ACC112 (cell line): ENCODE measurements around the gene AGAP1.

Experiments used
- H2AFZ ChIP-seq: fragments of 200-600 bp; sonication (generic); one replicate; pipeline ENCODE4 v1.6.0; 2017; ENCODE audit warnings: antibody characterized with exemption, low read length; ENCODE audit not compliant: unreplicated experiment
- H3K27ac ChIP-seq: fragments of 200-600 bp; sonication (generic); 2 replicates; pipeline ENCODE4 v1.5.1; 2014; ENCODE audit warnings: low read depth, mild to moderate bottlenecking, antibody characterized with exemption, low read length, moderate library complexity
- H3K27me3 ChIP-seq: fragments of 200-600 bp; sonication (generic); 2 replicates; pipeline ENCODE4 v1.6.1; 2014; ENCODE audit warnings: mild to moderate bottlenecking, antibody characterized with exemption, low read length, moderate library complexity, mixed read lengths; ENCODE audit not compliant: insufficient read depth
- H3K36me3 ChIP-seq: fragments of 200-600 bp; sonication (generic); 2 replicates; pipeline ENCODE4 v1.6.1; 2016; ENCODE audit warnings: mild to moderate bottlenecking, antibody characterized with exemption, low read length, moderate library complexity, mixed read lengths; ENCODE audit not compliant: insufficient read depth
- H3K4me1 ChIP-seq: fragments of 200-600 bp; sonication (generic); one replicate; pipeline ENCODE4 v1.6.1; 2016; ENCODE audit warnings: low read length, mixed read lengths; ENCODE audit not compliant: insufficient read depth, unreplicated experiment, control insufficient read depth
- H3K4me3 ChIP-seq: fragments of 200-600 bp; sonication (generic); 2 replicates; pipeline ENCODE4 v1.5.1; 2014; ENCODE audit warnings: mild to moderate bottlenecking, low read depth, low read length
- H3K79me2 ChIP-seq: fragments of 200-600 bp; sonication (generic); one replicate; pipeline ENCODE4 v1.6.0; 2016; ENCODE audit warnings: low read length; ENCODE audit not compliant: control insufficient read depth, unreplicated experiment, insufficient read depth

Gene AGAP1

DNA sequence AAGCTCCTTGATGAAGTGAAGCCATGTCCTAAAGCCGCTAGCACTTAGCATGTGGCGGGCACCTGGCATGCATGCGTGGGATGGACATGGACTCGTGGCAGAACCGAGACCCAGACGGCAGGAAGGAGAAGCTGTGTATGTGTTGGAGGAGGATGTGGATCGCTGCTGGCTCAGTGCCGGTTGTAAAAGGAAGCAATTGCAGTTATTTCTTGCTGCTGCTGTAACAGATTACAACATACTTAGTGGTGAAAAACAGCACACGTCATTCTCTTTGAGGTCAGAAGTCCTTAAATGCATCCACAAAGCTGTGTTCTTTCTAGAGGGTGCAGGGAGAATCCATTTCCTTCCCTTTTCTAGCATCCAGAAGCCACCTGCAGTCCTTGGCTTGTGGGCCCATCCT is 74.6 kb downstream of the AGAP1 start:
- Histone ChIP-seq H3K36me3 (no peaks in the 10 kb centered on the region; the same call in 1 of the 2 replicates), H3K79me2 (peaks cover 37% of the 10 kb centered on the region), H2AFZ (no peak overlapping the region), H3K27ac (no peak overlapping the region), H3K4me3 (no peak overlapping the region), H3K27me3 (no peaks in the 10 kb centered on the region), H3K4me1 (peaks cover 5% of the 10 kb centered on the region)

DNA sequence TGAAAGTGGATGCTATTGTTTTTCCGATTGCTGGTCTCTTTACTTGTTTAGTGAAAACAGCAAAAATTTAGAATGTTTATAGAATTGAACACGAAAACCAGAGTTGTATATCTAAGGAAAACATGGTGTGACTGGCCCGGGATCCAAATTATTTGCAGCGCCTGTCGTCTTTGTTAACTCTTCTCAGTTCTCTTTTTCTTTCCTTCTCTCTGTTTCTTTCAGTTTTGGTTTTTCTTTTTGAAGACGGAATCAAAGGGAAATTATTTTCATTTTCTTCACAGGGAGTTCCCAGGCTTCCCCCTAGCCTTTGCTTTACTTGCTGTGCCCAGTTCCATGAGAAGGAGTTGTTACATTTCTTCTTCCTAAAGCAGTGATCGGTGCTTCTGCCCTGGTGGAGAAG is 76.0 kb downstream of the AGAP1 start:
- H3K27me3 ChIP-seq: no peaks in the 10 kb centered on the region
- H3K36me3 ChIP-seq: no peaks in the 10 kb centered on the region; the same call in 1 of the 2 replicates
- H3K79me2 ChIP-seq: peaks cover 34% of the 10 kb centered on the region
- H3K4me1 ChIP-seq: peaks cover 5% of the 10 kb centered on the region
- no peak overlapping the region for H2AFZ ChIP-seq
- no peak overlapping the region for H3K4me3 ChIP-seq
- no peak overlapping the region for H3K27ac ChIP-seq

DNA sequence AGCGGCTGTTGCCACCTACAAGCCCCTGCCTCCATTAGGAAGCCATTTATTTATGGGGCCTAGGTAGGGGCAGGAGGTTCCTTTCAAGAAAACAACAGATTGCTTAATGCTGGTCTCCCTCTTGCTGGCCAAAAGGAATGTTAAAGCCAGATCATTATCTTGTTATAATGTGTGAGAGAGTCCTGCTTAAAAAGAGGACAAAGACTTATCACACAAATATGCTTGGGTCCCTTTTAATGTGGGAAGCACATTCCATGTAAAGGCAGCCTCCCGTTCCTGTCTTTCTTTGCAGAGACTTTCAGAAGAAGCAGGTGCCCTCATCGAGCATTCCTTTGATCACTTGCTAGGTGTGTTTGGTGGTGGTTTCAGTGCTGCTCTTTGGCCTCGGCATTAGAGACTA is 76.4 kb downstream of the AGAP1 start:
- H3K79me2 ChIP-seq: peaks cover 30% of the 10 kb centered on the region
- no peaks in the 10 kb centered on the region; the same call in 1 of the 2 replicates for H3K36me3 ChIP-seq

DNA sequence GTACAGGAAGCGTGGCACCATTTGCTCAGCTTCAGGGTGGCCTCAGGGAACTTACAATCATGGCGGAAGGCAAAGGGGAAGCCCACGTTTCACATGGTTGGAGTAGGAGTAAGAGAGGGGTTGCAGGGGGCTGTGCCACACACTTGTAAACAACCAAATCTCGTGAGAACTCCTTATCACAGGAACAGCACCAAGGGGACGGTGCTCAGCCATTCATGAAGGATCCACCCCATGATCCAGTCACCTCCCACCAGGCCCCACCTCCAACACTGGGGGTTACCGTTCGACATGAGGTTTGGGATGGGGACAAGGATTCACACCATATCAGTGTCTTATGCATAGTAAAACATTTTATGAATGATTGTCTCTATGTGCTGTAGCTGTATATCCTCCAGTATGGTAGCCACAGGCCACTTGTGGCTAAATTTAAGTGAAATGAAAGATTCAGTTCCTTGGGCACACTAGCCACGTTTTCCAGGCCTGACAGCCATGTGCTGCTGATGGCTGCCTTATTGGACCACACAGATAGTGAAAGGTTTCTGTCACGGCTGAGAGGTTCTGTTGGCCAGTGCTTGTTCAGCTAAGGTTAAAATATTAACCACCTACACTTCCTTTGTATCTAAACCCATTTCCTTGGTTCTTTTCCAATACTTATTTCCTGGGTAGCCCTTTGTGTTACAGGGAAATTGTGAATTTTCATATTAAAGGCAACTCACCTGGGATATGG is 77.3 kb downstream of the AGAP1 start:
- Histone ChIP-seq H3K36me3 (no peaks in the 10 kb centered on the region; the same call in 1 of the 2 replicates), H3K4me1 (peaks cover 5% of the 10 kb centered on the region), H2AFZ (no peak overlapping the region), H3K27ac (no peak overlapping the region), H3K79me2 (peaks cover 32% of the 10 kb centered on the region), H3K27me3 (no peaks in the 10 kb centered on the region), H3K4me3 (no peak overlapping the region)

More for the DNA sequence above, 76.4 kb downstream of the AGAP1 start:
- no peak overlapping the region for H2AFZ ChIP-seq
- H3K4me1 ChIP-seq: peaks cover 5% of the 10 kb centered on the region
- H3K27ac ChIP-seq: no peak overlapping the region
- no peaks in the 10 kb centered on the region for H3K27me3 ChIP-seq
- no peak overlapping the region for H3K4me3 ChIP-seq

DNA sequence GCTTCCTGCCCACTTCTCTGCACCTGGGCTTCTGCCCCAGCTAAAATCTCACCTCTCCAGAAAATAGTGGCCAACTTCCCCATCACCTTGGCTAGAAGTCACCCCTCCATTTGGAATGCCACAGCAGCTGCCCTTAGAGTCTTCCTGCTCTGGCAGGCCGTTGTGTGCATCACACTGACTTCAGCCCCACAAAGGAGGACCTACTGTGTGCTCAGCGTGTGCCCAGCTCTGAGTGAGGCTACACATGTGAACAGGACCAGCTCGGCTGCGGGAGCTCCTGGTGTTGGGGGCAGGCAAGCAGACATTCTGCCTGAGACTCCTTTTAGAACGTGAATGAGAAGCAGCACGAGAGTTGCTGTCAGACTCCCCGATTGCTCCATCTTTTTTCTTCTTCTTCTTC is 78.7 kb downstream of the AGAP1 start:
- Histone ChIP-seq H3K4me3 (no peak overlapping the region), H3K79me2 (peaks cover 38% of the 10 kb centered on the region), H3K27ac (no peak overlapping the region), H3K4me1 (peaks cover 5% of the 10 kb centered on the region), H3K27me3 (no peaks in the 10 kb centered on the region), H3K36me3 (no peaks in the 10 kb centered on the region; the same call in 1 of the 2 replicates), H2AFZ (no peak overlapping the region)

DNA sequence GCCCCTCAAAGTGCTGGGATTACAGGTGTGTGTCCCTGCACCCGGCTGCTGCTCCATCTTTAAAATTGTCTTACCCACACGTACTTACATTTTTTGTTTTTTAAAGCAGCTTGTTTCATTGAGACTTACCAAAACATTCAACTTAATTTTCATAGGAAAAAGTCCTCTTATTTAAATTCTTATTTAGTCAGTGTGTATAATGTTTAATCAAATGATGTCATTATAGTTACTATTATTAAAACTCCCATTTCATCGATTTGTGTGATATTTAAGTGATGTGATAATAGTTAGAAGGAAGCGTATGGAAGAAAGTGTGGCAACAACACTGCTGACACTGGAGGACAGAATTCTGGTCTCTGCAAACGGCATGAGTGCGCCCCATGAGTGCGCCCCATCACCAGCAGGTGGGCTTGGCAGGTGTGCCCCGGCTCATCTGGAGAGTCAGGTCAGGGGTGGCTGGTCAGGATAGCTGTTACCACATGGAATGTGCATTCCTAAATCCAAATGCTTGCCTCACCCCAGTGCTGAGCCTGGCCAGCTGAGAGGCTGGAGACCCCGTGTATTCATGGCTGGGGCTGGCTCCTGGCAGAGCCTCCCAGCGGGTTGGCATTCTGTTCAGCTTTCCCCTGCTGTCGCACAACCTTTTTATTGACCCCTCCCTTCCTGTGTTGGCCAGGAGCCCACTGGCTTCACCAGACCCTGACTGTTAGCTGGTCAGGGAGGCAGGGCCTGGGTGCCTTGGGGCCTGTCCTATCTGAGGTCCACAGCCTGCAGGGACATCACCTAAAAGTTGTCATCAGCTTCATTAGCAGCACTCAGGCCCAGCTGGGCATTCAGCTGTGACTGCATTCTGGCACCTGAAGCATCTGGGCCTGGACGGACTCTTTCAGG is 79.7 kb downstream of the AGAP1 start:
- H3K4me1 ChIP-seq: peaks cover 5% of the 10 kb centered on the region
- no peaks in the 10 kb centered on the region for H3K36me3 ChIP-seq
- H2AFZ ChIP-seq: no peak overlapping the region
- peaks cover 43% of the 10 kb centered on the region for H3K79me2 ChIP-seq
- no peaks in the 10 kb centered on the region for H3K27me3 ChIP-seq
- no peak overlapping the region for H3K4me3 ChIP-seq
- H3K27ac ChIP-seq: no peak overlapping the region

DNA sequence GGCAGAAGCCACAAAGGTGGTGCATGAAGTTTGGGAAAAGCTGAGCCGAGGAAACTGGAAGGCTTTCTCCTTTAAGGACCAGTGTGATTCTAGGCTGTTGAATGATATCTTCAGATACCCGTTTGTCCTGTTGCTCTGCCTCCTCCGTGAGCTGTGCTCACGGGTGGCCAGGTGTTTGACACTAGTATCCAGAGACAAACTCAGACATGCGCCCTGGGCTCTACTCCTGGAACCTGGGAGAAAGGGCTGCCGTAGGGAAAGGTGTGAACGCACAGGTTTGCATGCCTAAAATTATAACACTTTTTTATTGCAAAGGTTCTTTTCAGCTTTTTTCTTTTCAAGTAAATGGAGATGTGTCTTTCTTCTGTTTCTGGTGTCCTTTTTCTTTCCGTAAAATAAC is 81.6 kb downstream of the AGAP1 start:
- H3K27me3 ChIP-seq: no peaks in the 10 kb centered on the region
- no peak overlapping the region for H3K4me3 ChIP-seq
- H3K27ac ChIP-seq: no peak overlapping the region
- no peaks in the 10 kb centered on the region for H3K4me1 ChIP-seq
- no peak overlapping the region for H2AFZ ChIP-seq
- H3K36me3 ChIP-seq: no peaks in the 10 kb centered on the region
- peaks cover 38% of the 10 kb centered on the region for H3K79me2 ChIP-seq

DNA sequence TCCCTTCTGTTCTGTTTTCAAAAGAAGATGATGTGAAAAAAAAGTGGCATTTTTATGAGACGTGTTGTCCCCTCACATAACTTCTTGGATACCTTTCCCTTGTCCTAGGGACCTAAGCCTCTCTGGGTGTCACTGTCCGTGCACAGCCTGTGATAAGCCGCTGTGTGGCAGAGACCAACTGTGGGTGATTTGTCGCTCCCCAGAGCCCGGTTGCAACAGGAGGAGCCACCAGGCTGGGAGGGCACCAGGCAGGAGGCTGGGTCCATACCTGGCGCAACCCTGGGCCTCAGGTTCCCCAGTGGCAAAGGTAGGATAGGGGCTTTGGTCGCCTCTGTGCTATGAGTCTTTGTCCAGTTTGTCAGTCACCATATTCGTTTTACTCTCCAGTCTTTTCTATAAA is 82.1 kb downstream of the AGAP1 start:
- no peaks in the 10 kb centered on the region for H3K4me1 ChIP-seq
- no peaks in the 10 kb centered on the region for H3K27me3 ChIP-seq
- peaks cover 38% of the 10 kb centered on the region for H3K79me2 ChIP-seq
- H3K4me3 ChIP-seq: no peak overlapping the region
- H3K27ac ChIP-seq: no peak overlapping the region
- H3K36me3 ChIP-seq: no peaks in the 10 kb centered on the region
- H2AFZ ChIP-seq: no peak overlapping the region

DNA sequence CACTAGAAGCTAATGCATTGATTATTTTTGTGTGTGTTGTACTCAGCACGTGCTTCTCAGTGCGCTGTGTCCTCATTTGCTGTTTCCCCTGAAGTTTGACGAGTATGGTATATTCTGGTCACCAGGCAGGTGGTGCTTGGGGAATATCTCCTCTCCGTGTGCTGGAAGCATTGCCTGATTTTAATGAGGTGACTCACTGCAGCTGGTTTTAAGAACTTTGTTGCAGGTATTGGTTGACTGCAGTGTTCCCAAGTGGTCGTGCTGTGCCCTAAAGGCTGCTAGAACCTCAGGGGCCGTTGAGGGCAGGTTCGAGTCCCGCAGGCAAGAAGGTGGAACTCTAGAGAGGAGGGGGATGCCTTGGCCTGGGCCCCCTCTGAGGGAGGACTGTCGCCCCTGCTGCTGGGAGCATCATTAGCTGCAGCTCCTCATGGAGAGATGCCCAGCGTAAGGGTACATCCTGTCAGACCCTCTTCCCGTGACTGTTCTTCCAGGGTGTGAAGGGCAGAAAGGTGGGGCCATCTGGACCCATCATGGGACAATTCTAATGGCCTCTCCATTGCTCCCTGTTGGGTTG is 82.6 kb downstream of the AGAP1 start:
- Histone ChIP-seq H3K4me1 (no peaks in the 10 kb centered on the region), H3K27ac (no peak overlapping the region), H3K4me3 (no peak overlapping the region)

DNA sequence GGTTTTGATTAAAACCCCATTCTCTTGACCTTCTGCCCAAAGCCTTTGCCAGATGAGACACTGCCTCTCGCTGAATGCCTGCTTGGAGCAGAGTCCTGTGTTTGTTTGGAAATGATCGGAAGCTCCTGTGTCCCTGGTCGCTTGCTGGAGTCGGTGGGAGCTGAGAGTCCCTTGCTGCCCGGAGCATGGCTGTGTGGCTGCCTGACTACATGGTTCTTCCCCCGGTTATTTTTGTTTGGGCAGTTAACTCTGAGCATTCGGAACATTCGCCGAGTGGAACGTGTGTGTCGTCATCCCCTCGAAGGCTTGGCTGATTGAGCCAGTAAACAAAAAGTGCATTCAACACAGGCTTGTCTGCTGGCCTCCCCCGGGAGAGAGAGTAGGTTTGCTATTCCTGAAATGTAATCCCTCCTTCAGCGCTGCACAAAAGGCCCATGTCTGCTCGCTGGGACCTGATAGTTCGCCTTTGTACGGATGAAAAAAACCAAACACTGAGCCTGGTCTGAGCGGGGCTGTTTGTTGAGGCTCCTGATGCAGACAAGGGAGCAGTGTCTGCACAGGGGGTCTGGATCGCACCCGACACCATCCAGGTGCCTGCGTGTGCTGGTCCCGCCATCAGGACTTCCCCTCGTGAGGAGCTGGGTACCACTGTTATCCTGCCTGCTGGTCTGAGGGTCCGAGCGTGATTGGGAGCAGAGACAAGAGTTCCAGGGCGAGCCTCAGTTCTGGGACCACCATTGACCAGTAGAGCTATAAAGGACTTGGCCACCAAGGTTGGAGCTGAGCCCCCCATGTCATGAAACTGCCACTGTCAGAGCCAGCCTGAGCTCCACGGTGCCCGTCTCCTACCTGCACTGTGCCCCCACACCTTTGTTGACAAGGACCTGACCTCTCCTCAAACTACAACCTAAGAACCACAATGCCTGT is 83.8 kb downstream of the AGAP1 start:
- Histone ChIP-seq H3K4me1 (no peaks in the 10 kb centered on the region), H3K79me2 (peaks cover 38% of the 10 kb centered on the region), H3K27ac (no peak overlapping the region), H3K27me3 (no peaks in the 10 kb centered on the region), H2AFZ (no peak overlapping the region), H3K36me3 (no peaks in the 10 kb centered on the region), H3K4me3 (no peak overlapping the region)

More for the DNA sequence above, 82.6 kb downstream of the AGAP1 start:
- no peaks in the 10 kb centered on the region for H3K36me3 ChIP-seq
- peaks cover 33% of the 10 kb centered on the region for H3K79me2 ChIP-seq
- no peaks in the 10 kb centered on the region for H3K27me3 ChIP-seq
- H2AFZ ChIP-seq: no peak overlapping the region
